Measurements from ENCODE around the gene HLA-DOB.

Gene HLA-DOB

GRCh38 chr6:32845384-32845884 is 28.6 kb upstream of the HLA-DOB start:
- Histone ChIP-seq H3K4me2 (ENCODE audit: low read length) (peak overlapping the region; percentile 84), H3F3A (ENCODE audit: insufficient read depth, low read length) (no peaks in the 10 kb centered on the region), H3K27me3 (ENCODE audit: insufficient read depth, low read length) (no peaks in the 10 kb centered on the region), H3K9me3 (ENCODE audit: low read length) (no peaks in the 10 kb centered on the region), H3K9me2 (ENCODE audit: low read depth, low read length) (no peaks in the 10 kb centered on the region), H2AFZ (ENCODE audit: low read length) (no peak overlapping the region), H4K20me1 (ENCODE audit: insufficient read depth, low read length) (no peaks in the 10 kb centered on the region), H3K27ac (ENCODE audit: low read depth, low read length, poor library complexity, severe bottlenecking) (peak overlapping the region; percentile 95), H3K36me3 (ENCODE audit: insufficient read depth, low read length) (peaks cover 69% of the 10 kb centered on the region), H3K4me1 (ENCODE audit: insufficient read depth, low read length, severe bottlenecking) (peaks cover 50% of the 10 kb centered on the region), H3K9ac (ENCODE audit: low read length) (peak overlapping the region; percentile 97), H3K4me3 (ENCODE audit: low read depth, low read length, poor library complexity, severe bottlenecking) (peak overlapping the region; percentile 82), H3K79me2 (ENCODE audit: insufficient read depth, low read length) (no peaks in the 10 kb centered on the region)
- TF ChIP-seq EZH2 (IDR thresholded peaks at IDR 0.05; ENCODE audit: borderline replicate concordance, low read length) = no peak
- TF ChIP-seq CTCF (IDR thresholded peaks at IDR 0.05; ENCODE audit: low read length) = no peak

- no peaks in the 10 kb centered on the region for H4K20me1 ChIP-seq (ENCODE audit: insufficient read depth, low read length)
- H3K9me3 ChIP-seq (ENCODE audit: low read length) = no peaks in the 10 kb centered on the region
- H3K27ac ChIP-seq (ENCODE audit: low read depth, low read length, poor library complexity, severe bottlenecking) = peak overlapping the region; percentile 95
- H3K4me1 ChIP-seq (ENCODE audit: insufficient read depth, low read length, severe bottlenecking) = peaks cover 53% of the 10 kb centered on the region
- peak overlapping the region; percentile 97 for H3K9ac ChIP-seq (ENCODE audit: low read length)
- H3K4me2 ChIP-seq (ENCODE audit: low read length) = peak overlapping the region; percentile 84
- TF ChIP-seq CTCF (IDR thresholded peaks at IDR 0.05; ENCODE audit: low read length) (no peak), EZH2 (IDR thresholded peaks at IDR 0.05; ENCODE audit: borderline replicate concordance, low read length) (no peak)
- H3K27me3 ChIP-seq (ENCODE audit: insufficient read depth, low read length) = no peaks in the 10 kb centered on the region
- peaks cover 69% of the 10 kb centered on the region for H3K36me3 ChIP-seq (ENCODE audit: insufficient read depth, low read length)
- no peaks in the 10 kb centered on the region for H3K79me2 ChIP-seq (ENCODE audit: insufficient read depth, low read length)
- H2AFZ ChIP-seq (ENCODE audit: low read length) = no peak overlapping the region
- H3K9me2 ChIP-seq (ENCODE audit: low read depth, low read length) = no peaks in the 10 kb centered on the region
- no peaks in the 10 kb centered on the region for H3F3A ChIP-seq (ENCODE audit: insufficient read depth, low read length)
- H3K4me3 ChIP-seq (ENCODE audit: low read depth, low read length, poor library complexity, severe bottlenecking) = peak overlapping the region; percentile 82
These were observed 28.1 kb upstream of the HLA-DOB start for GRCh38 chr6:32844839-32845383.

GRCh38 chr6:32843979-32844838 is 27.4 kb upstream of the HLA-DOB start, which contains the start of gene PSMB8:
PSMB8 (minus strand) TSS chr6:32844047; CDS start chr6:32843996, 51 bp downstream.
- no peaks in the 10 kb centered on the region for H4K20me1 ChIP-seq (ENCODE audit: insufficient read depth, low read length)
- H3K4me3 ChIP-seq (ENCODE audit: low read depth, low read length, poor library complexity, severe bottlenecking) = peak within 1 kb of the TSS; percentile 82
- H2AFZ ChIP-seq (ENCODE audit: low read length) = no peak within 1 kb of the TSS
- peaks cover 67% of the 10 kb centered on the region for H3K36me3 ChIP-seq (ENCODE audit: insufficient read depth, low read length)
- TF ChIP-seq CTCF (IDR thresholded peaks at IDR 0.05; ENCODE audit: low read length) (no peak; the same call in 1 of the 2 replicates), EZH2 (IDR thresholded peaks at IDR 0.05; ENCODE audit: borderline replicate concordance, low read length) (no peak)
- H3K27me3 ChIP-seq (ENCODE audit: insufficient read depth, low read length) = no peaks in the 10 kb centered on the region
- H3K9me3 ChIP-seq (ENCODE audit: low read length) = no peaks in the 10 kb centered on the region
- peaks cover 53% of the 10 kb centered on the region for H3K4me1 ChIP-seq (ENCODE audit: insufficient read depth, low read length, severe bottlenecking)
- H3K27ac ChIP-seq (ENCODE audit: low read depth, low read length, poor library complexity, severe bottlenecking) = peak within 1 kb of the TSS; percentile 95
- no peaks in the 10 kb centered on the region for H3F3A ChIP-seq (ENCODE audit: insufficient read depth, low read length)
- H3K79me2 ChIP-seq (ENCODE audit: insufficient read depth, low read length) = no peaks in the 10 kb centered on the region
- peak within 1 kb of the TSS; percentile 84 for H3K4me2 ChIP-seq (ENCODE audit: low read length)
- no peaks in the 10 kb centered on the region for H3K9me2 ChIP-seq (ENCODE audit: low read depth, low read length)
- H3K9ac ChIP-seq (ENCODE audit: low read length) = peak within 1 kb of the TSS; percentile 97
